T-cell (primary cell): ENCODE data around the gene CLEC1A. TPM values are rescaled to one million over a fixed set of nuclear protein-coding genes. Genes with fewer than 3 reads are reported as not detected.

Experiments
- ATAC-seq, 4 experiments: fragments of 200-7000 bp in 3 of 4; fragments of 150-1000 bp in 1 of 4; cut with Tn5 transposase; replicated peaks in 1 of 4; 1 replicate in 3 of 4; 2 replicates in 1 of 4; pipeline ENCODE4 v1.10.0; 2021; ENCODE audit warnings: moderate library complexity in 3 of 4, mild to moderate bottlenecking in 2 of 4, moderate number of reproducible peaks in 1 of 4
- CTCF ChIA-PET, 2 donors: fragments of 300-600 bp; sonication (Branson Sonifier 250); formaldehyde crosslinking; loops; one replicate each; lab custom pipeline; 2022; ENCODE audit warnings: antibody characterized with exemption in 2 of 2; lab: Charles Lee
- POLR2A ChIA-PET, 2 donors: fragments of 300-600 bp; sonication (Branson Sonifier 250); formaldehyde crosslinking; loops; one replicate each; lab custom pipeline; 2022; ENCODE audit warnings: antibody characterized with exemption in 2 of 2; lab: Charles Lee
- DNase-seq, 35 experiments: peaks; one replicate each; pipeline versions ENCODE4 v3.0.0 to v3.0.0-alpha.2; 2013 to 2023
- H3K27ac ChIP-seq: one replicate; pipeline ENCODE4 v1.5.1; 2013; ENCODE audit warnings: low read length
- H3K27me3 ChIP-seq, 2 experiments: replicated peaks in 1 of 2; 1 replicate in 1 of 2; 2 replicates in 1 of 2; pipeline versions ENCODE4 v1.6.1 to v1.7.0; 2013; ENCODE audit warnings: low read length in 1 of 2, mixed read lengths in 1 of 2; ENCODE audit not compliant: control insufficient read depth in 2 of 2, insufficient read depth in 2 of 2; ENCODE audit errors: extremely low read depth in 1 of 2
- H3K36me3 ChIP-seq, 2 donors: 1 replicate in 1 of 2; 2 replicates in 1 of 2; pipeline versions ENCODE4 v1.6.1 to v1.7.0; 2013; ENCODE audit warnings: low read length in 1 of 2; ENCODE audit not compliant: control insufficient read depth in 2 of 2, insufficient read depth in 1 of 2; ENCODE audit errors: extremely low read depth in 1 of 2
- H3K4me1 ChIP-seq, 2 experiments: 1 replicate in 1 of 2; 2 replicates in 1 of 2; pipeline versions ENCODE4 v1.6.1 to v1.7.0; 2013; ENCODE audit warnings: low read length in 2 of 2, mixed read lengths in 1 of 2; ENCODE audit not compliant: insufficient read depth in 2 of 2, control insufficient read depth in 1 of 2; ENCODE audit errors: extremely low read depth in 1 of 2
- H3K4me3 ChIP-seq, 2 donors: 1 replicate in 1 of 2; 2 replicates in 1 of 2; pipeline versions ENCODE4 v1.5.1 to v1.7.0; 2013; ENCODE audit warnings: mild to moderate bottlenecking in 2 of 2, low read length in 1 of 2, moderate library complexity in 1 of 2; ENCODE audit not compliant: control insufficient read depth in 1 of 2; ENCODE audit errors: extremely low read depth in 1 of 2
- H3K9me3 ChIP-seq: 2 replicates; pipeline ENCODE4 v1.7.0; 2013
- H3K27ac Mint-ChIP-seq, 2 donors: one replicate each; pipeline ENCODE4 v1.8.0; 2020 to 2021; ENCODE audit warnings: mild to moderate bottlenecking in 2 of 2, mixed read lengths in 2 of 2
- H3K27me3 Mint-ChIP-seq, 2 donors: one replicate each; pipeline ENCODE4 v1.8.0; 2021 to 2022; ENCODE audit warnings: mixed read lengths in 2 of 2
- H3K36me3 Mint-ChIP-seq: one replicate; pipeline ENCODE4 v1.8.0; 2021; ENCODE audit warnings: mixed read lengths
- H3K4me1 Mint-ChIP-seq, 3 donors: one replicate each; pipeline ENCODE4 v1.8.0; 2020 to 2022; ENCODE audit warnings: mixed read lengths in 3 of 3, mild to moderate bottlenecking in 1 of 3
- H3K4me3 Mint-ChIP-seq, 3 donors: one replicate each; pipeline ENCODE4 v1.8.0; 2020 to 2022; ENCODE audit warnings: mild to moderate bottlenecking in 3 of 3, mixed read lengths in 3 of 3, moderate library complexity in 3 of 3
- H3K9me3 Mint-ChIP-seq, 3 donors: one replicate each; pipeline ENCODE4 v1.8.0; 2020 to 2022; ENCODE audit warnings: mixed read lengths in 3 of 3
- WGBS: methylation state at CpG from one replicate; pipeline ENCODE4 v1.1.5; 2013; ENCODE audit warnings: missing lambda C conversion rate; ENCODE audit not compliant: insufficient coverage; 5-methylcytosine and 5-hydroxymethylcytosine counted together
- total RNA-seq, 35 experiments: library from RNA in 6 of 35; stranded (reverse) in 6 of 35; fragments of 120-200 nt in 1 of 35; gene quantifications; one replicate each; pipeline versions ENCODE4 v1.2.1 to v1.2.4 and lab custom pipeline; 2013 to 2026

The CLEC1A gene
- total RNA-seq, 5 donors from 2014 or later (not counting 1 experiment from before 2014, with no cell fraction given), result not detected

GRCh38 chr12:10121278-10121677, 22.5 kb upstream of the CLEC1A start:
- ATAC-seq (no peak), DNase-seq (no peak)
- H3K4me1 Mint-ChIP-seq, result no peaks in the 10 kb centered on the region
- Histone ChIP-seq H3K27me3 (no peaks in the 10 kb centered on the region), H3K4me3 (no peak overlapping the region), H3K4me1 (no peaks in the 10 kb centered on the region), H3K36me3 (no peaks in the 10 kb centered on the region), H3K27ac (no peak overlapping the region), H3K9me3 (no peaks in the 10 kb centered on the region)
- H3K27me3 Mint-ChIP-seq, result no peaks in the 10 kb centered on the region
- ChIA-PET CTCF (interaction anchor here in 1 of 2 donors (0.5 kb wide), 1 partner anchor 576 kb away, joined by 3 read pairs; no protein-coding TSS in a partner anchor), POLR2A (no interaction called here)
- H3K36me3 Mint-ChIP-seq, result no peaks in the 10 kb centered on the region
- 66% methylated on average over 4 of the region's 7 CpGs for WGBS
- no peak overlapping the region for H3K4me3 Mint-ChIP-seq
- no peaks in the 10 kb centered on the region for H3K9me3 Mint-ChIP-seq
- H3K27ac Mint-ChIP-seq, result no peak overlapping the region

- DNase-seq, result no peak
- Histone ChIP-seq H3K9me3 (no peaks in the 10 kb centered on the region), H3K4me3 (no peak overlapping the region), H3K27me3 (no peaks in the 10 kb centered on the region), H3K27ac (no peak overlapping the region), H3K4me1 (no peaks in the 10 kb centered on the region), H3K36me3 (no peaks in the 10 kb centered on the region)
- Mint-ChIP-seq H3K27ac (no peak overlapping the region), H3K4me1 (no peaks in the 10 kb centered on the region), H3K27me3 (no peaks in the 10 kb centered on the region), H3K4me3 (no peak overlapping the region), H3K9me3 (no peaks in the 10 kb centered on the region), H3K36me3 (no peaks in the 10 kb centered on the region)
- ChIA-PET CTCF (no interaction called here), POLR2A (no interaction called here)
- no peak for ATAC-seq
- WGBS, result no CpG with 5 or more reads among the region's 3 CpGs
Measured at GRCh38 chr12:10119066-10119465, 20.3 kb upstream of the CLEC1A start.

GRCh38 chr12:10115890-10116289, 17.1 kb upstream of the CLEC1A start:
- no peaks in the 10 kb centered on the region for H3K36me3 Mint-ChIP-seq
- H3K9me3 ChIP-seq, result no peaks in the 10 kb centered on the region
- 97% methylated on average over 6 of the region's 7 CpGs for WGBS
- POLR2A ChIA-PET, result no interaction called here
- H3K4me3 ChIP-seq, result no peak overlapping the region
- ATAC-seq (no peak), DNase-seq (no peak)
- H3K27me3 ChIP-seq, result no peaks in the 10 kb centered on the region
- H3K9me3 Mint-ChIP-seq, result peaks cover 0 to 4% (median 2%) of the 10 kb centered on the region in 3 donors
- peaks cover 0 to 2% of the 10 kb centered on the region in 2 donors for H3K27me3 Mint-ChIP-seq
- no peak overlapping the region for H3K27ac ChIP-seq
- H3K4me3 Mint-ChIP-seq, result no peak overlapping the region
- H3K36me3 ChIP-seq, result no peaks in the 10 kb centered on the region
- H3K27ac Mint-ChIP-seq, result no peak overlapping the region
- no peaks in the 10 kb centered on the region for H3K4me1 ChIP-seq
- H3K4me1 Mint-ChIP-seq, result no peaks in the 10 kb centered on the region
- CTCF ChIA-PET, result no interaction called here

- ChIA-PET POLR2A (no interaction called here), CTCF (no interaction called here)
- H3K36me3 Mint-ChIP-seq, result no peaks in the 10 kb centered on the region
- H3K4me1 Mint-ChIP-seq, result no peaks in the 10 kb centered on the region
- no peaks in the 10 kb centered on the region for H3K27me3 ChIP-seq
- no peaks in the 10 kb centered on the region for H3K9me3 ChIP-seq
- H3K27ac Mint-ChIP-seq, result no peak overlapping the region
- H3K27me3 Mint-ChIP-seq, result peaks cover 0 to 2% of the 10 kb centered on the region in 2 donors
- no peaks in the 10 kb centered on the region for H3K36me3 ChIP-seq
- H3K27ac ChIP-seq, result no peak overlapping the region
- DNase-seq (no peak), ATAC-seq (no peak)
- H3K9me3 Mint-ChIP-seq, result peaks cover 0 to 6% (median 6%) of the 10 kb centered on the region in 3 donors
- H3K4me3 ChIP-seq, result no peak overlapping the region
- H3K4me3 Mint-ChIP-seq, result no peak overlapping the region
- H3K4me1 ChIP-seq, result no peaks in the 10 kb centered on the region
- WGBS, result 84% methylated on average over 11 of the region's 15 CpGs
Measured at GRCh38 chr12:10115311-10115710, 16.5 kb upstream of the CLEC1A start.

GRCh38 chr12:10113920-10114319, 15.1 kb upstream of the CLEC1A start:
- ATAC-seq (no peak), DNase-seq (no peak)
- H3K4me1 Mint-ChIP-seq, result no peaks in the 10 kb centered on the region
- peaks cover 0 to 2% of the 10 kb centered on the region in 2 donors for H3K27me3 Mint-ChIP-seq
- Histone ChIP-seq H3K27me3 (no peaks in the 10 kb centered on the region), H3K27ac (no peak overlapping the region), H3K36me3 (no peaks in the 10 kb centered on the region), H3K9me3 (no peaks in the 10 kb centered on the region), H3K4me1 (no peaks in the 10 kb centered on the region), H3K4me3 (no peak overlapping the region)
- ChIA-PET CTCF (no interaction called here), POLR2A (interaction anchor here in 1 of 2 donors (0.7 kb wide), 1 partner anchor 432 kb away, joined by 3 read pairs; no protein-coding TSS in a partner anchor)
- no peaks in the 10 kb centered on the region for H3K36me3 Mint-ChIP-seq
- no CpG with 5 or more reads among the region's 1 CpG for WGBS
- no peak overlapping the region for H3K27ac Mint-ChIP-seq
- H3K4me3 Mint-ChIP-seq, result no peak overlapping the region
- peaks cover 0 to 6% (median 6%) of the 10 kb centered on the region in 3 donors for H3K9me3 Mint-ChIP-seq

- Mint-ChIP-seq H3K36me3 (no peaks in the 10 kb centered on the region), H3K4me3 (no peak overlapping the region), H3K9me3 (peaks cover 0 to 6% (median 6%) of the 10 kb centered on the region in 3 donors), H3K27ac (no peak overlapping the region), H3K27me3 (peaks cover 0 to 2% of the 10 kb centered on the region in 2 donors), H3K4me1 (no peaks in the 10 kb centered on the region)
- Histone ChIP-seq H3K9me3 (no peaks in the 10 kb centered on the region), H3K4me1 (no peaks in the 10 kb centered on the region), H3K4me3 (no peak overlapping the region), H3K27me3 (no peaks in the 10 kb centered on the region), H3K27ac (no peak overlapping the region), H3K36me3 (no peaks in the 10 kb centered on the region)
- ChIA-PET CTCF (no interaction called here), POLR2A (no interaction called here)
- DNase-seq (no peak), ATAC-seq (no peak)
- WGBS, result no CpG with 5 or more reads among the region's 1 CpG
Measured at GRCh38 chr12:10113075-10113474, 14.3 kb upstream of the CLEC1A start.

- 96% methylated on average over 35 of the region's 38 CpGs for WGBS
- CTCF ChIA-PET, result no interaction called here
- H3K4me3 Mint-ChIP-seq, result no peak overlapping the region
- no peak overlapping the region for H3K27ac ChIP-seq
- peaks cover 0 to 6% (median 6%) of the 10 kb centered on the region in 3 donors for H3K9me3 Mint-ChIP-seq
- no peak for ATAC-seq
- H3K4me1 ChIP-seq, result no peaks in the 10 kb centered on the region
- no peak for DNase-seq
- H3K4me3 ChIP-seq, result no peak overlapping the region
- no peaks in the 10 kb centered on the region for H3K9me3 ChIP-seq
- H3K27me3 Mint-ChIP-seq, result peaks cover 0 to 2% of the 10 kb centered on the region in 2 donors
- H3K36me3 ChIP-seq, result no peaks in the 10 kb centered on the region
- H3K27ac Mint-ChIP-seq, result no peak overlapping the region
- no peaks in the 10 kb centered on the region for H3K27me3 ChIP-seq
- POLR2A ChIA-PET, result no interaction called here
- no peaks in the 10 kb centered on the region for H3K4me1 Mint-ChIP-seq
- H3K36me3 Mint-ChIP-seq, result no peaks in the 10 kb centered on the region
Measured at GRCh38 chr12:10111451-10111850, 12.7 kb upstream of the CLEC1A start.
